ENCODE results near the gene DNM2. TPM values are rescaled to one million over a fixed set of nuclear protein-coding genes. Genes with fewer than 3 reads are reported as not detected.

The DNM2 gene
- total RNA-seq, 1 donor from 2014 or later, result 102 TPM

DNA sequence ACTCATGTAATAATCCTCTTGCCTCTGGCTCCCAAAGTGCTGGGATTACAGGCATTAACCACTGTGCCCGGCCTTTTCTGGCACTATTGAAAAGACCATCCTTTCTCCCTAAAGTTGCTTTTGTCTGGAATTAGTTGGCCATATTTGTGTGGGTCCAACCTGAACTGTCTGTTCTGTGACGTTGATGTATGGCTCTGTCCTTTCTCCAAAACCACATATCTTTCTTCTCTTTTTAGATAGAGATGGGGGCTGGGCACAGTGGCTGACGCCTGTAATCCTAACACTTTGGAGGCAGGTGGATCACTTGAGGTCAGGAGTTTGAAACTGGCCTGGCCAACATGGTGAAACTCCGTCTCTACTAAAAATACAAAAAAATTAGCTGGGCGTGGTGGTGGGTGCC is 17.9 kb downstream of the DNM2 start:
- Histone ChIP-seq H3K4me3 (ENCODE audit: low read depth, low read length) (no peak overlapping the region), H3K36me3 (ENCODE audit: control insufficient read depth, insufficient read depth, low read length) (no peaks in the 10 kb centered on the region), H3K27me3 (ENCODE audit: control insufficient read depth, insufficient read depth, low read length) (no peaks in the 10 kb centered on the region)
- TF ChIP-seq, protein P1, sequence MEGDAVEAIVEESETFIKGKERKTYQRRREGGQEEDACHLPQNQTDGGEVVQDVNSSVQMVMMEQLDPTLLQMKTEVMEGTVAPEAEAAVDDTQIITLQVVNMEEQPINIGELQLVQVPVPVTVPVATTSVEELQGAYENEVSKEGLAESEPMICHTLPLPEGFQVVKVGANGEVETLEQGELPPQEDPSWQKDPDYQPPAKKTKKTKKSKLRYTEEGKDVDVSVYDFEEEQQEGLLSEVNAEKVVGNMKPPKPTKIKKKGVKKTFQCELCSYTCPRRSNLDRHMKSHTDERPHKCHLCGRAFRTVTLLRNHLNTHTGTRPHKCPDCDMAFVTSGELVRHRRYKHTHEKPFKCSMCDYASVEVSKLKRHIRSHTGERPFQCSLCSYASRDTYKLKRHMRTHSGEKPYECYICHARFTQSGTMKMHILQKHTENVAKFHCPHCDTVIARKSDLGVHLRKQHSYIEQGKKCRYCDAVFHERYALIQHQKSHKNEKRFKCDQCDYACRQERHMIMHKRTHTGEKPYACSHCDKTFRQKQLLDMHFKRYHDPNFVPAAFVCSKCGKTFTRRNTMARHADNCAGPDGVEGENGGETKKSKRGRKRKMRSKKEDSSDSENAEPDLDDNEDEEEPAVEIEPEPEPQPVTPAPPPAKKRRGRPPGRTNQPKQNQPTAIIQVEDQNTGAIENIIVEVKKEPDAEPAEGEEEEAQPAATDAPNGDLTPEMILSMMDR (IDR thresholded peaks at IDR 0.05; ENCODE audit: insufficient read depth, low read length, poor library complexity, severe bottlenecking), result no peak
- no peak for DNase-seq (ENCODE audit: low read depth)

DNA sequence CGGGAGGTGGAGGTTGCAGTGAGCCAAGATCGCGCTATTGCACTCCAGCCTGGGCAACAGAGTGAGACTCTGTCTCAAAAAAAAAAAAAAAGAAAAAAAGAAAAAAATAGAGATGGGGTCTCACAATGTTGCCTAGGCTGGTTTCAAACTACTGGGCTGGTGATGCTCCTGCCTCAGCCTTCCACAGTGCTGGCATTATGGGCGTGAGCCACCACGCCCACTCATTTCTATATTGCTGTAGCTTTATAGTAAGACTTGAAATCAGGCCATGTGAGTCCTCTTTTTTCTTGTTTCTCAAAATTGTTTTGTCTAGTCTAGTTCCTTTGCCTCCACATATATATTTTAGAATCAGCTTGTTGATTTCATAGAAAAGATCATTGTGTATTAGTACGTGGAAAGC is 18.3 kb downstream of the DNM2 start:
- TF ChIP-seq, protein P1 (IDR thresholded peaks at IDR 0.05; ENCODE audit: insufficient read depth, low read length, poor library complexity, severe bottlenecking), result no peak
- H3K36me3 ChIP-seq (ENCODE audit: control insufficient read depth, insufficient read depth, low read length), result no peaks in the 10 kb centered on the region
- no peak overlapping the region for H3K4me3 ChIP-seq (ENCODE audit: low read depth, low read length)
- H3K27me3 ChIP-seq (ENCODE audit: control insufficient read depth, insufficient read depth, low read length), result no peaks in the 10 kb centered on the region
- DNase-seq (ENCODE audit: low read depth), result no peak

DNA sequence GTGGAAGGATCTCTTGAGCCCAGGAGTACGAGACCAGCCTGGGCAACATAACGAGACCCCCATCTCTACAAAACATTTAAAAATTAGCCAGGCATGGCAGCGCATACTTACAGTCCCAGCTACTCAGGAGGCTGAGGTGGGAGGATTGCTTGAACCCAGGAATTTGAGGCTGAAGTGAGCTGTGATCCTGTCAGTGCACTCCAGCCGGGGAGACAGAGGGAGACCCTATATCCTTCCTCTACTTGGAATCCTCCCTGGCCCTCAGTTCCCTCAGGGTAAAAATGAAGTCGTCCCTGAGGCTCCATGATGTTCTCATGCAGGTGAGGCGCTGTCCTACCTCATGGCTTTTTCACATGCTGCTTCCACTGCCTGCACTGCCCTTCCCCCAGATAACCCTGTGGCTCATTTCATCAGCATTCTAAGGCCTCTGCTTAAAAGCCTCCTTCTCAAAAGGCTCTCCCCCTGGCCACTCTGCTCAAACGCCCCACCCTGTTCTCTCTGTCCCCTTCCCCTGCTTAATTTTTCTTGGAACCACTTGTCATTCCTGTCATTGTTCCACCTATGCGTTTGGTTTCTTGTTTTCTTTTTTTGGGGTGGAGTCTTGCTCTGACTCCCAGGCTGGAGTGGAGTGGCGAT is 19.2 kb downstream of the DNM2 start:
- no peak for DNase-seq (ENCODE audit: low read depth)
- Histone ChIP-seq H3K4me3 (ENCODE audit: low read depth, low read length) (no peak overlapping the region), H3K27me3 (ENCODE audit: control insufficient read depth, insufficient read depth, low read length) (no peaks in the 10 kb centered on the region), H3K36me3 (ENCODE audit: control insufficient read depth, insufficient read depth, low read length) (no peaks in the 10 kb centered on the region)
- TF ChIP-seq, protein P1 (IDR thresholded peaks at IDR 0.05; ENCODE audit: insufficient read depth, low read length, poor library complexity, severe bottlenecking), result no peak

DNA sequence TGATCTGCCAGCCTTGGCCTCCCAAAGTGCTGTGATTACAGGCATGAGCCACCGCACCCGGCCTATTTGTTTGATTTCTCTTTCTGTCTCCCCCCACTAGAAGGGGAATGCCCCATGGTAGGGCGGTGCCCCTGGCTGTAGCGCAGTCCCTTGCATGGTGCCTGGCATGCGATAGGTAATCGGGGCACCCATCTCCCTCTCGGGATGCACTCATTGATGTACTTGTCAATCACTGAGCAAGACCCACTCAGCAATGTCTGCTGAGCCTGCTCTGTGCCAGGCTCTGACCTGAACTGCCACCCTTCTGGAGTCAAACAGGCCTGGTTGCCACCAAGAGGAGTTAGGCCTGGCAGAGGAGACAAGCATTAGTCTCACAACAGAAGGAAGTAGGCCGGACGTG is 19.8 kb downstream of the DNM2 start:
- Histone ChIP-seq H3K4me3 (ENCODE audit: low read depth, low read length) (no peak overlapping the region), H3K36me3 (ENCODE audit: control insufficient read depth, insufficient read depth, low read length) (no peaks in the 10 kb centered on the region), H3K27me3 (ENCODE audit: control insufficient read depth, insufficient read depth, low read length) (no peaks in the 10 kb centered on the region)
- DNase-seq (ENCODE audit: low read depth), result no peak
- TF ChIP-seq, protein P1 (IDR thresholded peaks at IDR 0.05; ENCODE audit: insufficient read depth, low read length, poor library complexity, severe bottlenecking), result no peak

DNA sequence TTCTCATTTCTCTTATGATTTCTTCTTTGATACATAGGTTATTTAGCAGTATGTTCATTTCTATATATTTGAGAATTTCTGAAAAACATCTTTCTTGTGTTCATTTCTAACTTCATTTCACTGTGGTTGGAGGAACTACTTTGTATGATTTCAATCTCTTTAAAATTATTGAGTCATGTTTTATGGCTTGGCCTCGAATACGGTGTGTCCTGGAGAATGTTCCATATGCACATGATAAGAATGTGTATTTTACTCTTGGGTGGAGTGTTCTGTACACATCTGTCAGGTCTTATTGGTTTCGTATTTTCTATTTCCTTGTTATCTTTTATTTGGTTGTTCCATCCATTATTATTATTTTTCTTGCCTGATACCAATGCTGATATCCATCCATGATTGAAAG is 22.9 kb downstream of the DNM2 start:
- TF ChIP-seq, protein P1 (IDR thresholded peaks at IDR 0.05; ENCODE audit: insufficient read depth, low read length, poor library complexity, severe bottlenecking), result no peak
- H3K4me3 ChIP-seq (ENCODE audit: low read depth, low read length), result no peak overlapping the region
- no peak for DNase-seq (ENCODE audit: low read depth)
- no peaks in the 10 kb centered on the region for H3K27me3 ChIP-seq (ENCODE audit: control insufficient read depth, insufficient read depth, low read length)
- no peaks in the 10 kb centered on the region for H3K36me3 ChIP-seq (ENCODE audit: control insufficient read depth, insufficient read depth, low read length)

DNA sequence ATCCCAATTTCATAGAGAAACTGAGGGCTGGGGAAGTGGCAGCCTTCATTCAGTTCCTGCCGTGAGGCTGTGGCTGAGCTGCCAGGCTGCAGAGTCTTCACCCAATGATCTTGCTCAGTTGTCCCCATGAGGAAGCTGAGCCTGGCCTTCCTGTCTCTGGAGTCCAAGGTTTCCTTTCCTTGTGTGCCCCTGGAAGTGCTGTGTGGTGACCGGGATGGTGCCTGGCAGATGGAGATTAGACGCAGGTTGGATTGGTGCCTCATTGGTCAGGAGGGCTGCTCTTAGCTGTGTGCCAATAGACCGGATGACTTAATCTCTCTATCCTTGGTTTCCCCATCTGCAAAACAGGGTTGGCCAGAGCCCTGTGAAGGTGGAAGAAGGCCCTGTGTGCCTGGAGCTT is 24.6 kb downstream of the DNM2 start:
- no peak for DNase-seq (ENCODE audit: low read depth)
- H3K36me3 ChIP-seq (ENCODE audit: control insufficient read depth, insufficient read depth, low read length), result no peaks in the 10 kb centered on the region
- TF ChIP-seq, protein P1 (IDR thresholded peaks at IDR 0.05; ENCODE audit: insufficient read depth, low read length, poor library complexity, severe bottlenecking), result no peak
- no peaks in the 10 kb centered on the region for H3K27me3 ChIP-seq (ENCODE audit: control insufficient read depth, insufficient read depth, low read length)
- no peak overlapping the region for H3K4me3 ChIP-seq (ENCODE audit: low read depth, low read length)

Measured in kidney epithelial cell (primary cell).